ENCODE results near the gene SLC23A3. TPM values are rescaled to one million over a fixed set of nuclear protein-coding genes. Genes with fewer than 3 reads are reported as not detected.

Gene SLC23A3
- total and polyA plus RNA-seq, 9 of the 15 experiments (the other 6 are each of a cell fraction or from before 2014, with no cell fraction given), result 0.06 to 0.64 (median 0.16) TPM

DNA sequence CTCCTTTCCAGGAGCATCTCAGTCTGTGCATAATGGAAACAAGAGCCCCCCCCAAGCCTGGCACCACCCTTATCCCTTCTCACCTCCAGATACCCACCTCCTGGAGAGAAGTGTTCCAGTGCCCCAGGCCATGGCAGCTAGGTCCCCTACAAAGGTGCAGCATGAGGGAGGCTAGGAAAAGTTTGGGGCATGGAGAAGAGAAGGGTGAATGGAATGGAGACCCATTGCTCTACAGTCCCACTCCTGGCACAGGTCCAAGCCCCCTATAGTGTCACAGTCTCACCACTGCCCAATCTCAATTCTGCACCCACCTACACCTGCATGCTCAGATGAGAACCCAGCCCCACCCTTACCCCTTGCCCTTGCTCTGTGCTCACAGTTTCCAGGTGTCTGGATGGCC lies 897 bp downstream of the SLC23A3 start:
- no peak overlapping the region for H2AFZ ChIP-seq (ENCODE audit: low read depth, low read length)
- ChIA-PET CTCF (ENCODE audit: low intra/inter-chr PET ratio) (no interaction called here), POLR2A (no interaction called here)
- in situ Hi-C loops (cut with MboI), result no loop called here
- H3K9ac ChIP-seq (ENCODE audit: insufficient read depth in 1 of 2, low read depth in 2 of 2, low read length in 2 of 2), result no peak overlapping the region; a peak in 1 of 4 replicates
- no peaks in the 10 kb centered on the region for H3K9me3 ChIP-seq (replicated peaks; ENCODE audit: control insufficient read depth, insufficient read depth, low read depth, low read length)
- TF ChIP-seq ZNF124 (CRISPR knock-in tag; IDR thresholded peaks at IDR 0.05) (no peak), NFIC (IDR thresholded peaks at IDR 0.05) (peak; percentile 67)
- H3K4me2 ChIP-seq (ENCODE audit: insufficient read depth, low read length), result no peak overlapping the region
- intact Hi-C loops (cut with micrococcal nuclease), result no loop called here
- no peak overlapping the region for H3K4me3 ChIP-seq
- BruUV-seq (replicated peaks), result no TSS peak
- H3K9me1 ChIP-seq (ENCODE audit: control insufficient read depth, insufficient read depth, low read length), result no peaks in the 10 kb centered on the region
- H3K4me1 ChIP-seq (replicated peaks in 1 of 2; ENCODE audit: control insufficient read depth in 2 of 2, insufficient read depth in 2 of 2, low read length in 2 of 2), result peaks cover 4 to 6% of the 10 kb centered on the region in 2 experiments; a peak in 3 of 5 replicates
- ATAC-seq (no peak), DNase-seq (ENCODE audit: extremely low read depth in 1 of 4, low spot score in 3 of 4) (no peak), FAIRE-seq (no peak)
- no peaks in the 10 kb centered on the region for H4K20me1 ChIP-seq (replicated peaks; ENCODE audit: control insufficient read depth, insufficient read depth, low read length)
- peaks cover 17% of the 10 kb centered on the region; the same call in 2 of the 3 replicates for H3K36me3 ChIP-seq (ENCODE audit: control insufficient read depth, insufficient read depth, low read length)
- no peaks in the 10 kb centered on the region for H3K79me2 ChIP-seq (ENCODE audit: control insufficient read depth, insufficient read depth, low read length)
- H3K27ac ChIP-seq (ENCODE audit: extremely low read depth, low read depth, low read length), result no peak overlapping the region
- no peaks in the 10 kb centered on the region for H3K27me3 ChIP-seq (ENCODE audit: control insufficient read depth in 2 of 2, insufficient read depth in 2 of 2, low read length in 2 of 2)

DNA sequence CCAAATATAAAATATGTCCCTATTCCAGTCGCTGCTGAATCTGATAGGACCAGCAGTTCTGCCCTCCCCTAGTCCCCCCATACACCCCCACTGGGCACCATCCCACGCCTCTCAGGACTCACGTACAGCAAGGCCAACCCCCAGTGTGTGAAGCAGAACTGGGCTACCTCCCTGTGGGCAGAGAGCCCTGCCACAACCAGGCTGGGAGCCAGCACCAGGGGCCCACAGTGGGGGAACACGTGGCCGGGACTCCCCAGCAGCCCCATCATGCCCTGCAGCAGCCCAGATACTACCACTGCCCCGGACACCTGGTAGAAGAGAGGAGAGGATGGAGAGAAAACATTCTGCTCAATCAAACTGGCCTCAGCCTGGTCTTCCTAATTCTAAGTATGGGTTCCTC lies 1.3 kb downstream of the SLC23A3 start:
- ATAC-seq (no peak), FAIRE-seq (no peak), DNase-seq (ENCODE audit: extremely low read depth in 1 of 4, low spot score in 3 of 4) (no peak)
- Histone ChIP-seq H3K9me3 (replicated peaks; ENCODE audit: control insufficient read depth, insufficient read depth, low read depth, low read length) (no peaks in the 10 kb centered on the region), H3K4me1 (replicated peaks in 1 of 2; ENCODE audit: control insufficient read depth in 2 of 2, insufficient read depth in 2 of 2, low read length in 2 of 2) (peaks cover 4 to 6% of the 10 kb centered on the region in 2 experiments; a peak in 3 of 5 replicates), H3K4me3 (no peak overlapping the region), H3K36me3 (ENCODE audit: control insufficient read depth, insufficient read depth, low read length) (peaks cover 13% of the 10 kb centered on the region; the same call in 2 of the 3 replicates), H3K27me3 (ENCODE audit: control insufficient read depth in 2 of 2, insufficient read depth in 2 of 2, low read length in 2 of 2) (no peaks in the 10 kb centered on the region), H3K79me2 (ENCODE audit: control insufficient read depth, insufficient read depth, low read length) (no peaks in the 10 kb centered on the region), H3K9ac (ENCODE audit: insufficient read depth in 1 of 2, low read depth in 2 of 2, low read length in 2 of 2) (0 out of 4 replicates have a peak overlapping the region, but pooled peaks of 1 of the 2 experiments have one; percentile 5), H4K20me1 (replicated peaks; ENCODE audit: control insufficient read depth, insufficient read depth, low read length) (no peaks in the 10 kb centered on the region), H3K4me2 (ENCODE audit: insufficient read depth, low read length) (no peak overlapping the region), H2AFZ (ENCODE audit: low read depth, low read length) (no peak overlapping the region), H3K9me1 (ENCODE audit: control insufficient read depth, insufficient read depth, low read length) (no peaks in the 10 kb centered on the region), H3K27ac (ENCODE audit: extremely low read depth, low read depth, low read length) (no peak overlapping the region)
- intact Hi-C loops (cut with micrococcal nuclease) (no loop called here), in situ Hi-C loops (cut with MboI) (no loop called here)
- ChIA-PET POLR2A (no interaction called here), CTCF (ENCODE audit: low intra/inter-chr PET ratio) (no interaction called here)
- WGBS (ENCODE audit: insufficient coverage, low coverage, missing lambda C conversion rate), result 17% methylated on average over 6 of the region's 6 CpGs
- BruUV-seq (replicated peaks), result no TSS peak
- TF ChIP-seq XRCC4 (IDR thresholded peaks at IDR 0.05; ENCODE audit: extremely low read depth, insufficient read depth, insufficient read length) (no peak), CBFB (CRISPR knock-in tag; IDR thresholded peaks at IDR 0.05) (no peak), RBM17 (IDR thresholded peaks at IDR 0.05; ENCODE audit: borderline replicate concordance, low read depth, low read length) (no peak)
